GM12891 (cell line): ENCODE data around the gene CFAP77.

Experiments
- POLR2A ChIP-seq: IDR thresholded peaks from 2 replicates; pipeline ENCODE4 v1.6.1; 2011; ENCODE audit warnings: low read depth, low read length, control low read depth
- POLR2AphosphoS5 ChIP-seq: IDR thresholded peaks from 2 replicates; pipeline ENCODE4 v1.6.1; 2011; ENCODE audit warnings: low read depth, low read length, control low read depth
- POU2F2 ChIP-seq: IDR thresholded peaks from 2 replicates; pipeline ENCODE4 v1.6.1; 2011; ENCODE audit warnings: low read depth, mild to moderate bottlenecking, control low read depth, low read length, moderate library complexity
- SPI1 ChIP-seq: IDR thresholded peaks from 2 replicates; pipeline ENCODE4 v1.6.1; 2011; ENCODE audit warnings: low read depth, low read length, control low read depth
- TAF1 ChIP-seq: IDR thresholded peaks from 2 replicates; pipeline ENCODE4 v1.6.1; 2011; ENCODE audit warnings: low read depth, low read length, control low read depth

- TF ChIP-seq POLR2A, result no peak
- no peak for TF ChIP-seq POLR2AphosphoS5
- no peak for TF ChIP-seq SPI1
- no peak for TF ChIP-seq TAF1
- no peak for TF ChIP-seq POU2F2
Measured at GRCh38 chr9:132547436-132547835, 137.4 kb downstream of the CFAP77 start.
